Measurements from ENCODE around the gene SOS1.
A peak's percentile ranks its signal among the peaks of the same experiment; 100 is the strongest.

Gene SOS1

GRCh38 chr2:39128919-39129391, 8.1 kb upstream of the SOS1 start:
- no peaks in the 10 kb centered on the region for H3K27me3 Mint-ChIP-seq
- H3K4me1 Mint-ChIP-seq (ENCODE audit: low read depth in 2 of 2) = peaks cover 27 to 31% of the 10 kb centered on the region in 2 donors
- H3K9me3 Mint-ChIP-seq = no peaks in the 10 kb centered on the region
- peak overlapping the region; percentile 32 to 62 for H3K4me3 Mint-ChIP-seq
- DNase-seq = peak; percentile 42 to 54 (median 49)
- peak; percentile 38 for ATAC-seq (replicated peaks)
- peaks cover 5% of the 10 kb centered on the region for H3K36me3 Mint-ChIP-seq (ENCODE audit: insufficient read depth)
- peak overlapping the region; percentile 90 to 94 for H3K27ac Mint-ChIP-seq

GRCh38 chr2:39127973-39128372, 7.1 kb upstream of the SOS1 start:
- DNase-seq = peak; percentile 18 to 25 (median 24)
- peaks cover 6% of the 10 kb centered on the region for H3K36me3 Mint-ChIP-seq (ENCODE audit: insufficient read depth)
- H3K9me3 Mint-ChIP-seq = no peaks in the 10 kb centered on the region

GRCh38 chr2:39124746-39125057, 3.9 kb upstream of the SOS1 start:
- peak overlapping the region; percentile 91 to 93 for H3K4me3 Mint-ChIP-seq
- peak; percentile 2 for ATAC-seq (replicated peaks)
- no peak for DNase-seq
- no peaks in the 10 kb centered on the region for H3K9me3 Mint-ChIP-seq
- peaks cover 9% of the 10 kb centered on the region for H3K36me3 Mint-ChIP-seq (ENCODE audit: insufficient read depth)
- H3K4me1 Mint-ChIP-seq (ENCODE audit: low read depth in 2 of 2) = peaks cover 19 to 33% of the 10 kb centered on the region in 2 donors
- peak overlapping the region; percentile 93 to 95 for H3K27ac Mint-ChIP-seq
- H3K27me3 Mint-ChIP-seq = no peaks in the 10 kb centered on the region

More at GRCh38 chr2:39127973-39128372, 7.1 kb upstream of the SOS1 start:
- peak; percentile 33 for ATAC-seq (replicated peaks)
- peak overlapping the region; percentile 32 to 62 for H3K4me3 Mint-ChIP-seq
- H3K4me1 Mint-ChIP-seq (ENCODE audit: low read depth in 2 of 2) = peaks cover 24 to 31% of the 10 kb centered on the region in 2 donors
- no peaks in the 10 kb centered on the region for H3K27me3 Mint-ChIP-seq
- H3K27ac Mint-ChIP-seq = peak overlapping the region; percentile 90 to 94

- Mint-ChIP-seq H3K4me1 (ENCODE audit: low read depth in 2 of 2) (peaks cover 21 to 33% of the 10 kb centered on the region in 2 donors), H3K36me3 (ENCODE audit: insufficient read depth) (peaks cover 14% of the 10 kb centered on the region), H3K27ac (peak overlapping the region; percentile 93 to 95), H3K27me3 (no peaks in the 10 kb centered on the region), H3K9me3 (no peaks in the 10 kb centered on the region), H3K4me3 (peak overlapping the region; percentile 91 to 93)
- ATAC-seq (replicated peaks) (peak; percentile 73), DNase-seq (peak; percentile 91 to 94 (median 94))
Measured at GRCh38 chr2:39124000-39124745, 3.3 kb upstream of the SOS1 start.

GRCh38 chr2:39123436-39123999, 2.7 kb upstream of the SOS1 start:
- peaks cover 18% of the 10 kb centered on the region for H3K36me3 Mint-ChIP-seq (ENCODE audit: insufficient read depth)

GRCh38 chr2:39121523-39122063, 742 bp upstream of the SOS1 start:
- Mint-ChIP-seq H3K4me1 (ENCODE audit: low read depth in 2 of 2) (peaks cover 35 to 38% of the 10 kb centered on the region in 2 donors), H3K27me3 (no peaks in the 10 kb centered on the region), H3K9me3 (no peaks in the 10 kb centered on the region), H3K36me3 (ENCODE audit: insufficient read depth) (peaks cover 18% of the 10 kb centered on the region), H3K4me3 (peak overlapping the region; percentile 85 to 89), H3K27ac (peak overlapping the region; percentile 92)
- DNase-seq (no peak), ATAC-seq (replicated peaks) (no peak)

More at GRCh38 chr2:39123436-39123999, 2.7 kb upstream of the SOS1 start:
- peak overlapping the region; percentile 93 to 95 for H3K27ac Mint-ChIP-seq
- H3K4me3 Mint-ChIP-seq = peak overlapping the region; percentile 91 to 93
- no peaks in the 10 kb centered on the region for H3K27me3 Mint-ChIP-seq
- no peaks in the 10 kb centered on the region for H3K9me3 Mint-ChIP-seq
- peaks cover 23 to 33% of the 10 kb centered on the region in 2 donors for H3K4me1 Mint-ChIP-seq (ENCODE audit: low read depth in 2 of 2)
- ATAC-seq (replicated peaks) = no peak
- no peak for DNase-seq

- Mint-ChIP-seq H3K4me3 (peak overlapping the region; percentile 89 to 90), H3K9me3 (no peaks in the 10 kb centered on the region), H3K36me3 (ENCODE audit: insufficient read depth) (peaks cover 18% of the 10 kb centered on the region), H3K4me1 (ENCODE audit: low read depth in 2 of 2) (peaks cover 43 to 44% of the 10 kb centered on the region in 2 donors), H3K27me3 (no peaks in the 10 kb centered on the region), H3K27ac (peak overlapping the region; percentile 92)
- ATAC-seq (replicated peaks) (no peak), DNase-seq (no peak)
Measured at GRCh38 chr2:39120521-39120770, 405 bp downstream of the SOS1 start.

GRCh38 chr2:39119732-39120520, 925 bp downstream of the SOS1 start:
- peak overlapping the region; percentile 89 to 90 for H3K4me3 Mint-ChIP-seq
- no peaks in the 10 kb centered on the region for H3K9me3 Mint-ChIP-seq
- peaks cover 18% of the 10 kb centered on the region for H3K36me3 Mint-ChIP-seq (ENCODE audit: insufficient read depth)
- H3K4me1 Mint-ChIP-seq (ENCODE audit: low read depth in 2 of 2) = peaks cover 41 to 48% of the 10 kb centered on the region in 2 donors
- peak; percentile 42 to 51 (median 50) for DNase-seq
- H3K27me3 Mint-ChIP-seq = no peaks in the 10 kb centered on the region
- peak overlapping the region; percentile 90 to 92 for H3K27ac Mint-ChIP-seq
- ATAC-seq (replicated peaks) = peak; percentile 40

GRCh38 chr2:39118786-39119499, 1.9 kb downstream of the SOS1 start:
- Mint-ChIP-seq H3K27me3 (no peaks in the 10 kb centered on the region), H3K4me3 (peak overlapping the region; percentile 89 to 90), H3K36me3 (ENCODE audit: insufficient read depth) (peaks cover 19% of the 10 kb centered on the region), H3K4me1 (ENCODE audit: low read depth in 2 of 2) (peaks cover 41 to 53% of the 10 kb centered on the region in 2 donors), H3K9me3 (no peaks in the 10 kb centered on the region), H3K27ac (peak overlapping the region; percentile 90 to 92)
- DNase-seq (no peak), ATAC-seq (replicated peaks) (no peak)

GRCh38 chr2:39115556-39115955, 5.3 kb downstream of the SOS1 start:
- H3K4me3 Mint-ChIP-seq = no peak overlapping the region

GRCh38 chr2:39114771-39115170, 6.1 kb downstream of the SOS1 start:
- no peaks in the 10 kb centered on the region for H3K27me3 Mint-ChIP-seq
- peaks cover 18% of the 10 kb centered on the region for H3K36me3 Mint-ChIP-seq (ENCODE audit: insufficient read depth)
- H3K9me3 Mint-ChIP-seq = no peaks in the 10 kb centered on the region
- H3K4me1 Mint-ChIP-seq (ENCODE audit: low read depth in 2 of 2) = peaks cover 50 to 71% of the 10 kb centered on the region in 2 donors
- H3K4me3 Mint-ChIP-seq = peak overlapping the region in 1 of 2 donors; percentile 1
- DNase-seq = no peak
- peak overlapping the region in 1 of 2 donors; percentile 77 for H3K27ac Mint-ChIP-seq
- ATAC-seq (replicated peaks) = no peak

More at GRCh38 chr2:39115556-39115955, 5.3 kb downstream of the SOS1 start:
- H3K4me1 Mint-ChIP-seq (ENCODE audit: low read depth in 2 of 2) = peaks cover 49 to 69% of the 10 kb centered on the region in 2 donors
- no peaks in the 10 kb centered on the region for H3K9me3 Mint-ChIP-seq
- peaks cover 19% of the 10 kb centered on the region for H3K36me3 Mint-ChIP-seq (ENCODE audit: insufficient read depth)
- no peaks in the 10 kb centered on the region for H3K27me3 Mint-ChIP-seq
- ATAC-seq (replicated peaks) (no peak), DNase-seq (no peak)
- H3K27ac Mint-ChIP-seq = peak overlapping the region in 1 of 2 donors; percentile 23

GRCh38 chr2:39109537-39109936, 11.3 kb downstream of the SOS1 start:
- no peak for ATAC-seq (replicated peaks)
- peaks cover 37 to 55% of the 10 kb centered on the region in 2 donors for H3K4me1 Mint-ChIP-seq (ENCODE audit: low read depth in 2 of 2)
- H3K27me3 Mint-ChIP-seq = no peaks in the 10 kb centered on the region
- peaks cover 11% of the 10 kb centered on the region for H3K36me3 Mint-ChIP-seq (ENCODE audit: insufficient read depth)
- no peak for DNase-seq
- H3K9me3 Mint-ChIP-seq = no peaks in the 10 kb centered on the region
- peak overlapping the region; percentile 32 to 90 for H3K27ac Mint-ChIP-seq
- no peak overlapping the region for H3K4me3 Mint-ChIP-seq

- Mint-ChIP-seq H3K36me3 (ENCODE audit: insufficient read depth) (peaks cover 7% of the 10 kb centered on the region), H3K27me3 (no peaks in the 10 kb centered on the region), H3K27ac (peak overlapping the region; percentile 23 to 39), H3K9me3 (no peaks in the 10 kb centered on the region), H3K4me1 (ENCODE audit: low read depth in 2 of 2) (peaks cover 32 to 57% of the 10 kb centered on the region in 2 donors), H3K4me3 (no peak overlapping the region)
- ATAC-seq (replicated peaks) = no peak
- DNase-seq = no peak
Measured at GRCh38 chr2:39108377-39108776, 12.5 kb downstream of the SOS1 start.

Data from effector memory CD8-positive, alpha-beta T cell (primary cell).